SK-N-SH (cell line): Measurements from ENCODE around the gene ZNF385C.

Experiments used
- CHD2 ChIP-seq: fragments of 150-350 bp; IDR thresholded peaks from 2 replicates; pipeline ENCODE4 v1.6.1; 2018; ENCODE audit warnings: low read length; ENCODE audit not compliant: partially characterized antibody
- EZH2phosphoT487 ChIP-seq: fragments of 200-600 bp; sonication (generic); IDR thresholded peaks from 2 replicates; pipeline ENCODE4 v1.6.1; 2017; ENCODE audit warnings: low read depth, mixed run types, mild to moderate bottlenecking, antibody characterized with exemption, moderate library complexity, borderline replicate concordance
- JUND ChIP-seq: IDR thresholded peaks from 2 replicates; pipeline ENCODE4 v1.4.0; 2012
- MEF2A ChIP-seq: IDR thresholded peaks from 2 replicates; pipeline ENCODE4 v1.4.0; 2012; ENCODE audit warnings: low read depth, borderline replicate concordance
- MXI1 ChIP-seq: IDR thresholded peaks from 2 replicates; pipeline ENCODE4 v1.6.1; 2012; ENCODE audit warnings: mild to moderate bottlenecking, low read depth, low read length, improper control_type of control experiment
- POLR2AphosphoS5 ChIP-seq: IDR thresholded peaks from 2 replicates; pipeline ENCODE4 v1.6.1; 2012; ENCODE audit warnings: low read depth, low read length
- RAD21 ChIP-seq: IDR thresholded peaks from 2 replicates; pipeline ENCODE4 v1.6.1; 2012; ENCODE audit warnings: mild to moderate bottlenecking, low read length
- TCF12 ChIP-seq: IDR thresholded peaks from 2 replicates; pipeline ENCODE4 v1.4.0; 2012
- TF ChIP-seq, protein P1 (sequence below): fragments of 200-600 bp; sonication (generic); IDR thresholded peaks from 2 replicates; pipeline ENCODE4 v1.6.1; 2017; ENCODE audit warnings: antibody characterized with exemption, mild to moderate bottlenecking, moderate library complexity
- TF ChIP-seq, protein P2 (sequence below): fragments of 150-350 bp; IDR thresholded peaks from 2 replicates; pipeline ENCODE4 v1.6.1; 2017; ENCODE audit warnings: antibody characterized with exemption, low read length, low read depth, borderline replicate concordance

GRCh38 chr17:42056635-42057034, 41.6 kb downstream of the ZNF385C start:
- TF ChIP-seq, protein P1, sequence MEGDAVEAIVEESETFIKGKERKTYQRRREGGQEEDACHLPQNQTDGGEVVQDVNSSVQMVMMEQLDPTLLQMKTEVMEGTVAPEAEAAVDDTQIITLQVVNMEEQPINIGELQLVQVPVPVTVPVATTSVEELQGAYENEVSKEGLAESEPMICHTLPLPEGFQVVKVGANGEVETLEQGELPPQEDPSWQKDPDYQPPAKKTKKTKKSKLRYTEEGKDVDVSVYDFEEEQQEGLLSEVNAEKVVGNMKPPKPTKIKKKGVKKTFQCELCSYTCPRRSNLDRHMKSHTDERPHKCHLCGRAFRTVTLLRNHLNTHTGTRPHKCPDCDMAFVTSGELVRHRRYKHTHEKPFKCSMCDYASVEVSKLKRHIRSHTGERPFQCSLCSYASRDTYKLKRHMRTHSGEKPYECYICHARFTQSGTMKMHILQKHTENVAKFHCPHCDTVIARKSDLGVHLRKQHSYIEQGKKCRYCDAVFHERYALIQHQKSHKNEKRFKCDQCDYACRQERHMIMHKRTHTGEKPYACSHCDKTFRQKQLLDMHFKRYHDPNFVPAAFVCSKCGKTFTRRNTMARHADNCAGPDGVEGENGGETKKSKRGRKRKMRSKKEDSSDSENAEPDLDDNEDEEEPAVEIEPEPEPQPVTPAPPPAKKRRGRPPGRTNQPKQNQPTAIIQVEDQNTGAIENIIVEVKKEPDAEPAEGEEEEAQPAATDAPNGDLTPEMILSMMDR = no peak
- TF ChIP-seq, protein P2, sequence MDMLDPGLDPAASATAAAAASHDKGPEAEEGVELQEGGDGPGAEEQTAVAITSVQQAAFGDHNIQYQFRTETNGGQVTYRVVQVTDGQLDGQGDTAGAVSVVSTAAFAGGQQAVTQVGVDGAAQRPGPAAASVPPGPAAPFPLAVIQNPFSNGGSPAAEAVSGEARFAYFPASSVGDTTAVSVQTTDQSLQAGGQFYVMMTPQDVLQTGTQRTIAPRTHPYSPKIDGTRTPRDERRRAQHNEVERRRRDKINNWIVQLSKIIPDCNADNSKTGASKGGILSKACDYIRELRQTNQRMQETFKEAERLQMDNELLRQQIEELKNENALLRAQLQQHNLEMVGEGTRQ = no peak
- TF ChIP-seq JUND (no peak), MEF2A (no peak), POLR2AphosphoS5 (no peak), RAD21 (no peak), MXI1 (no peak), CHD2 (no peak), TCF12 (no peak), EZH2phosphoT487 (no peak)
